ENCODE results near the gene AOC2. TPM values are rescaled to one million over a fixed set of nuclear protein-coding genes. Genes with fewer than 3 reads are reported as not detected.

The AOC2 gene
- total and polyA plus RNA-seq, 2 of the 13 experiments (the other 11 are each of a cell fraction or from before 2014, with no cell fraction given) = 1.2 to 3.3 TPM

GRCh38 chr17:42865638-42866094 is 21.3 kb downstream of the AOC2 start (continued):
- TF ChIP-seq, protein P1, sequence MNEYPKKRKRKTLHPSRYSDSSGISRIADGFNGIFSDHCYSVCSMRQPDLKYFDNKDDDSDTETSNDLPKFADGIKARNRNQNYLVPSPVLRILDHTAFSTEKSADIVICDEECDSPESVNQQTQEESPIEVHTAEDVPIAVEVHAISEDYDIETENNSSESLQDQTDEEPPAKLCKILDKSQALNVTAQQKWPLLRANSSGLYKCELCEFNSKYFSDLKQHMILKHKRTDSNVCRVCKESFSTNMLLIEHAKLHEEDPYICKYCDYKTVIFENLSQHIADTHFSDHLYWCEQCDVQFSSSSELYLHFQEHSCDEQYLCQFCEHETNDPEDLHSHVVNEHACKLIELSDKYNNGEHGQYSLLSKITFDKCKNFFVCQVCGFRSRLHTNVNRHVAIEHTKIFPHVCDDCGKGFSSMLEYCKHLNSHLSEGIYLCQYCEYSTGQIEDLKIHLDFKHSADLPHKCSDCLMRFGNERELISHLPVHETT (CRISPR knock-in tag; conservative IDR thresholded peaks at IDR 0.05) = no peak
- TF ChIP-seq ZNF556 (CRISPR knock-in tag; IDR thresholded peaks at IDR 0.05; ENCODE audit: borderline replicate concordance) (no peak), TEAD3 (CRISPR knock-in tag; optimal IDR thresholded peaks at IDR 0.05; ENCODE audit: borderline replicate concordance) (peak; percentile 50), SUZ12 (IDR thresholded peaks at IDR 0.05; ENCODE audit: low read depth, low read length) (no peak), ZNF24 (IDR thresholded peaks at IDR 0.05) (no peak), ZNF790 (CRISPR knock-in tag; IDR thresholded peaks at IDR 0.05; ENCODE audit: borderline replicate concordance) (no peak), ZNF883 (CRISPR knock-in tag; IDR thresholded peaks at IDR 0.05; ENCODE audit: not compliant biosample characterization) (no peak), CCDC6 (CRISPR knock-in tag; IDR thresholded peaks at IDR 0.05) (peak; percentile 18; the same call in 1 of the 2 replicates), ZNF343 (CRISPR knock-in tag; IDR thresholded peaks at IDR 0.05) (no peak), ZNF446 (CRISPR knock-in tag; IDR thresholded peaks at IDR 0.05) (no peak), ZSCAN21 (CRISPR knock-in tag; IDR thresholded peaks at IDR 0.05; ENCODE audit: borderline replicate concordance) (no peak), ARHGAP35 (CRISPR knock-in tag; IDR thresholded peaks at IDR 0.05; ENCODE audit: borderline replicate concordance) (no peak), U2AF2 (IDR thresholded peaks at IDR 0.05; ENCODE audit: low read depth, low read length) (no peak), SRSF9 (IDR thresholded peaks at IDR 0.05; ENCODE audit: borderline replicate concordance, insufficient read depth, low read depth, low read length, poor library complexity, severe bottlenecking) (no peak), ATRX (CRISPR knock-in tag; IDR thresholded peaks at IDR 0.05; ENCODE audit: borderline replicate concordance) (no peak), ZBTB44 (CRISPR knock-in tag; IDR thresholded peaks at IDR 0.05) (no peak), HHEX (CRISPR knock-in tag; IDR thresholded peaks at IDR 0.05) (no peak), ZBTB21 (CRISPR knock-in tag; IDR thresholded peaks at IDR 0.05) (no peak), MXD4 (CRISPR knock-in tag; IDR thresholded peaks at IDR 0.05) (no peak)
- TF ChIP-seq, protein P2, sequence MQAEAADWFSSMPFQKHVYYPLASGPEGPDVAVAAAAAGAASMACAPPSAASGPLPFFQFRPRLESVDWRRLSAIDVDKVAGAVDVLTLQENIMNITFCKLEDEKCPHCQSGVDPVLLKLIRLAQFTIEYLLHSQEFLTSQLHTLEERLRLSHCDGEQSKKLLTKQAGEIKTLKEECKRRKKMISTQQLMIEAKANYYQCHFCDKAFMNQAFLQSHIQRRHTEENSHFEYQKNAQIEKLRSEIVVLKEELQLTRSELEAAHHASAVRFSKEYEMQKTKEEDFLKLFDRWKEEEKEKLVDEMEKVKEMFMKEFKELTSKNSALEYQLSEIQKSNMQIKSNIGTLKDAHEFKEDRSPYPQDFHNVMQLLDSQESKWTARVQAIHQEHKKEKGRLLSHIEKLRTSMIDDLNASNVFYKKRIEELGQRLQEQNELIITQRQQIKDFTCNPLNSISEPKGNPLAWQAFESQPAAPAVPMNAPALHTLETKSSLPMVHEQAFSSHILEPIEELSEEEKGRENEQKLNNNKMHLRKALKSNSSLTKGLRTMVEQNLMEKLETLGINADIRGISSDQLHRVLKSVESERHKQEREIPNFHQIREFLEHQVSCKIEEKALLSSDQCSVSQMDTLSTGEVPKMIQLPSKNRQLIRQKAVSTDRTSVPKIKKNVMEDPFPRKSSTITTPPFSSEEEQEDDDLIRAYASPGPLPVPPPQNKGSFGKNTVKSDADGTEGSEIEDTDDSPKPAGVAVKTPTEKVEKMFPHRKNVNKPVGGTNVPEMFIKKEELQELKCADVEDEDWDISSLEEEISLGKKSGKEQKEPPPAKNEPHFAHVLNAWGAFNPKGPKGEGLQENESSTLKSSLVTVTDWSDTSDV (CRISPR knock-in tag; IDR thresholded peaks at IDR 0.05) = no peak
- TF ChIP-seq, protein P3, sequence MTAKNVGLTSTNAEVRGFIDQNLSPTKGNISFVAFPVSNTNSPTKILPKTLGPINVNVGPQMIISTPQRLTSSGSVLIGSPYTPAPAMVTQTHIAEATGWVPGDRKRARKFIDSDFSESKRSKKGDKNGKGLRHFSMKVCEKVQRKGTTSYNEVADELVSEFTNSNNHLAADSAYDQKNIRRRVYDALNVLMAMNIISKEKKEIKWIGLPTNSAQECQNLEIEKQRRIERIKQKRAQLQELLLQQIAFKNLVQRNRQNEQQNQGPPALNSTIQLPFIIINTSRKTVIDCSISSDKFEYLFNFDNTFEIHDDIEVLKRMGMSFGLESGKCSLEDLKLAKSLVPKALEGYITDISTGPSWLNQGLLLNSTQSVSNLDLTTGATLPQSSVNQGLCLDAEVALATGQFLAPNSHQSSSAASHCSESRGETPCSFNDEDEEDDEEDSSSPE (CRISPR knock-in tag; IDR thresholded peaks at IDR 0.05) = 0 out of 2 replicates have a peak, but pooled peaks have one; percentile 22
- TF ChIP-seq, protein P4, sequence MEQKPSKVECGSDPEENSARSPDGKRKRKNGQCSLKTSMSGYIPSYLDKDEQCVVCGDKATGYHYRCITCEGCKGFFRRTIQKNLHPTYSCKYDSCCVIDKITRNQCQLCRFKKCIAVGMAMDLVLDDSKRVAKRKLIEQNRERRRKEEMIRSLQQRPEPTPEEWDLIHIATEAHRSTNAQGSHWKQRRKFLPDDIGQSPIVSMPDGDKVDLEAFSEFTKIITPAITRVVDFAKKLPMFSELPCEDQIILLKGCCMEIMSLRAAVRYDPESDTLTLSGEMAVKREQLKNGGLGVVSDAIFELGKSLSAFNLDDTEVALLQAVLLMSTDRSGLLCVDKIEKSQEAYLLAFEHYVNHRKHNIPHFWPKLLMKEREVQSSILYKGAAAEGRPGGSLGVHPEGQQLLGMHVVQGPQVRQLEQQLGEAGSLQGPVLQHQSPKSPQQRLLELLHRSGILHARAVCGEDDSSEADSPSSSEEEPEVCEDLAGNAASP (CRISPR knock-in tag; IDR thresholded peaks at IDR 0.05; ENCODE audit: borderline replicate concordance) = peak; percentile 79; the same call in 1 of the 2 replicates

All from HepG2 (cell line).